Measurements from ENCODE around the gene CXorf58.
"Not testable (repeated sequence)": the region's sequence is repeated elsewhere in the genome, so short reads cannot be mapped to it uniquely, and the experiment has no call there.

Gene CXorf58, protein sequence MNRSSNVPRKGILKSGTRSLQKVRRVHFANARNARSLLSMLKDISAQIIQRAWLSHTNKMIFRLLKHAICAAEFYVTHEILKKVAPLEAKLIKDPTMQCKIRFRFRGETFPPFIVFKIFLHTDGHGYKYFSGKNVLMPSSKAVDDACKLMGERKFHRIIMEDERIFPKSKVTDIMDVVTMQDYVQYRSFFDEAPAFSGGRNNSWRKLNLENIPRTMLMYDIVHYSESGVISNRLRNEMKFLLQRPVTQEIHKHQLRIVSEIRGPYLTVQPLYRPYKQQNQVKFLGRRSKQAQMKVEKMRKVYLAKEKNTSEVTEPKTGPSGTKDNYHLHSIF

DNA sequence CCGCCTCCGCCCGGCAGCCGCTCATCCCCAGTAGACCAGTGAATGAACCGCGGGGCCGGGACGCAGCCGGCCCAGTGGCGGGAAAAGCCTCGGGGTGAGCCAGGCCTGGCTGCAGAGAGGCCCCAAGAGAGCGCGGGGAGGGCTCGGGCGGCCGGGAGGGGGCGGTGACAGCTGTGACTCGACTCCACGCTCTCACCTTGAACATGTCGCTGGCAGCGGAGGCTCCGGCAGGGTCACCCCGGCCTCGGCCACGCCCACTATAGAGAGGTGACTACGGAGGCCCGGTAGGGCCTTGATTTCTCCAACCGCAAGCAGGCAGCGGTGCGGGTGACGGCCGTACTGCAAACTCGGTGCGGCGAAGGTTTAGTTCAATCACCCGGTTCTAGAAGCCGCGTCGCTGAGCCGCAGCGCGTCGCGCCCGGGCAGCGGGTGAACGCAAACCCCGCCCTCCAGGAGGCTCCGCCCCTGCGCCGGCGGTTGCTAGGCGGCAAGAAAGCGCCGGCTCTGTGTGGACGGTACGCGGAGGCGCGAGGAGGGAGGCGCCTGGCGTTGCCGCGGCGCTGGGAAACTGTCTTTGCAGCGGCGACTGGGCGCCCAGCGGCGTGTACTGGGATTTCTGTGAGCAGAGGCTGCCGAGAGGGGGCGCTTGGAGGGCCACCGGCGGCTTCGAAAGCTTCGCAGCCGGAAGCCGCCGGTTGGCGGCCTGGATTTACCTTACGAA lies at the start of gene CXorf58, which contains the start of gene APOO:
CXorf58 (plus strand) TSS at position 509 of the 721 bp plus-strand sequence. CDS start 2,297 bp downstream, outside the sequence.
APOO (minus strand) TSS at position 441 of the 721 bp plus-strand sequence; CDS start at position 205, 236 bp downstream.
- peak; percentile 97 for ATAC-seq
- peak; percentile 22; the same call in 1 of the 2 replicates for TF ChIP-seq ZNF8 (CRISPR knock-in tag; IDR thresholded peaks at IDR 0.05)
- TF ChIP-seq, protein P1, sequence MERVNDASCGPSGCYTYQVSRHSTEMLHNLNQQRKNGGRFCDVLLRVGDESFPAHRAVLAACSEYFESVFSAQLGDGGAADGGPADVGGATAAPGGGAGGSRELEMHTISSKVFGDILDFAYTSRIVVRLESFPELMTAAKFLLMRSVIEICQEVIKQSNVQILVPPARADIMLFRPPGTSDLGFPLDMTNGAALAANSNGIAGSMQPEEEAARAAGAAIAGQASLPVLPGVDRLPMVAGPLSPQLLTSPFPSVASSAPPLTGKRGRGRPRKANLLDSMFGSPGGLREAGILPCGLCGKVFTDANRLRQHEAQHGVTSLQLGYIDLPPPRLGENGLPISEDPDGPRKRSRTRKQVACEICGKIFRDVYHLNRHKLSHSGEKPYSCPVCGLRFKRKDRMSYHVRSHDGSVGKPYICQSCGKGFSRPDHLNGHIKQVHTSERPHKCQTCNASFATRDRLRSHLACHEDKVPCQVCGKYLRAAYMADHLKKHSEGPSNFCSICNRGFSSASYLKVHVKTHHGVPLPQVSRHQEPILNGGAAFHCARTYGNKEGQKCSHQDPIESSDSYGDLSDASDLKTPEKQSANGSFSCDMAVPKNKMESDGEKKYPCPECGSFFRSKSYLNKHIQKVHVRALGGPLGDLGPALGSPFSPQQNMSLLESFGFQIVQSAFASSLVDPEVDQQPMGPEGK (CRISPR knock-in tag; IDR thresholded peaks at IDR 0.05; ENCODE audit: borderline replicate concordance): no peak

DNA sequence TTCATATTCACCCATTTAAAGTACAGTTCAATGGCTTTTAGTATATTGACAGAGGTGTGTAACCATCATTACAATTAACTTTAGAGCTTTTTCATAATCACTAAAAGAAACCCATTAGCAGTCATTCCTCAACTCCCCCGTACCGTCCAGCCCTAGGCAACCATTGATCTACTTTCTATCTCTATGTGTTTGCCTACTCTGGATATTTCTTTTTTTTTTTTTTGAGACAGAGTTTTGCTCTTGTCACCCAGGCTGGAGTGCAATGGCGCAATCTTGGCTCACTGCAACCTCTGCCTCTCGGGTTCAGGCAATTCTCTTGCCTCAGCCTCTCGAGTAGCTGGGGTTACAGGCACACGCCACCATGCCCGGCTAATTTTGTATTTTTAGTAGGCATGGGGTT lies 48.6 kb upstream of the CXorf58 start:
- not testable (repeated sequence) for ATAC-seq

DNA sequence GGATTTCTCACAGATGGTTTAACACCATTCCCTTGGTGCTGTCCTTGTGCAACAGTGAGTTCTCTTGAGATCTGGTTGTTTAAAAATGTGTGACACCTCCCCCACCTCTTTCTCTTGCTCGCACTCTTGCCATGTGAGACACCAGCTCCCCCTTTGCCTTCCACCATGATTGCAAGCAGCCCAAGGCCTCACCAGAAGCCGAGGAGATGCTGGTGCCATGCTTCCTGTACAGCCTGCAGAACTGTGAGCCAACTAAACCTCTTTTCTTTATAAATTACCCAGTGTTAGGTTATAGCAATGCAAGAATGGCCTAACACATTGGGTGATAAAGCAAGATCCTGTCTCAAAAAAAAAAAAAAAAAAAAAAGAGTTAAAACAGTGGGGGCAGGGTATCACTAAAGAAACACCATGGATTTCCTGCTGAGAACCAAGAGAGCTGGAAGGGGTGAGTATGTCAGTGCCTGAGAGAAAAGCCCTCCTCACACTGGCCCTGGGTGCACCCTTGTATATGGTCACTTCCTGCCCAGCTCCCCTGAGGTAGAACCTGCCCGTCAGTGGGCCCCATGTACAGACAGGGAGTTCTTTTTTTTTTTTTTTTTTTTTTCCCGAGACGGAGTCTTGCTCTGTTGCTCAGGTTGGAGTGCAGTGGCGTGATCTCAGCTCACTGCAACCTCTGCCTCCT lies 46.5 kb upstream of the CXorf58 start:
- ATAC-seq: no peak
- TF ChIP-seq, protein P2, sequence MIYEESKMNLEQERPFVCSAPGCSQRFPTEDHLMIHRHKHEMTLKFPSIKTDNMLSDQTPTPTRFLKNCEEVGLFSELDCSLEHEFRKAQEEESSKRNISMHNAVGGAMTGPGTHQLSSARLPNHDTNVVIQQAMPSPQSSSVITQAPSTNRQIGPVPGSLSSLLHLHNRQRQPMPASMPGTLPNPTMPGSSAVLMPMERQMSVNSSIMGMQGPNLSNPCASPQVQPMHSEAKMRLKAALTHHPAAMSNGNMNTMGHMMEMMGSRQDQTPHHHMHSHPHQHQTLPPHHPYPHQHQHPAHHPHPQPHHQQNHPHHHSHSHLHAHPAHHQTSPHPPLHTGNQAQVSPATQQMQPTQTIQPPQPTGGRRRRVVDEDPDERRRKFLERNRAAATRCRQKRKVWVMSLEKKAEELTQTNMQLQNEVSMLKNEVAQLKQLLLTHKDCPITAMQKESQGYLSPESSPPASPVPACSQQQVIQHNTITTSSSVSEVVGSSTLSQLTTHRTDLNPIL (CRISPR knock-in tag; IDR thresholded peaks at IDR 0.05; ENCODE audit: low read depth): no peak
- TF ChIP-seq ZC3H10 (CRISPR knock-in tag; IDR thresholded peaks at IDR 0.05) (no peak), TOX (CRISPR knock-in tag; IDR thresholded peaks at IDR 0.05; ENCODE audit: borderline replicate concordance) (no peak)
- TF ChIP-seq, protein P3, sequence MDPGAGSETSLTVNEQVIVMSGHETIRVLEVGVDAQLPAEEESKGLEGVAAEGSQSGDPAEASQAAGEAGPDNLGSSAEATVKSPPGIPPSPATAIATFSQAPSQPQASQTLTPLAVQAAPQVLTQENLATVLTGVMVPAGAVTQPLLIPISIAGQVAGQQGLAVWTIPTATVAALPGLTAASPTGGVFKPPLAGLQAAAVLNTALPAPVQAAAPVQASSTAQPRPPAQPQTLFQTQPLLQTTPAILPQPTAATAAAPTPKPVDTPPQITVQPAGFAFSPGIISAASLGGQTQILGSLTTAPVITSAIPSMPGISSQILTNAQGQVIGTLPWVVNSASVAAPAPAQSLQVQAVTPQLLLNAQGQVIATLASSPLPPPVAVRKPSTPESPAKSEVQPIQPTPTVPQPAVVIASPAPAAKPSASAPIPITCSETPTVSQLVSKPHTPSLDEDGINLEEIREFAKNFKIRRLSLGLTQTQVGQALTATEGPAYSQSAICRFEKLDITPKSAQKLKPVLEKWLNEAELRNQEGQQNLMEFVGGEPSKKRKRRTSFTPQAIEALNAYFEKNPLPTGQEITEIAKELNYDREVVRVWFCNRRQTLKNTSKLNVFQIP (CRISPR knock-in tag; IDR thresholded peaks at IDR 0.05; ENCODE audit: borderline replicate concordance, low read depth): no peak

DNA sequence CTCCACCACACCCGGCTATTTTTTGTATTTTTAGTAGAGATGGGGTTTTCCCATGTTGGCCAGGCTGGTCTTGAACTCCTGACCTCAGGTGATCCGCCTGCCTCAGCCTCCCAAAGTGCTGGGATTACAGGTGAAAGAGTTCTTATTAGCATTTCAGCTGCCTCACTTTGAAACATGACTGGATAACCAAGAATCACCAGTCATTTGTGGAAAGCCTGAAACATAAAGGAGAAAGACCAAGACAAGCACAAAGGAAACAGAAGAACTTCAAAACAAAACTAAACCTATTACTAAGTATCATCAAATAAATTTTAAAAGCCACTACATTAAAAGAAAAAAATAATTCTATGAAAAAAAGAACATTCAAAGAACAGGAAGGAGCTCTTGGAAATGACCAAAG lies 45.9 kb upstream of the CXorf58 start:
- ATAC-seq: not testable (repeated sequence)

DNA sequence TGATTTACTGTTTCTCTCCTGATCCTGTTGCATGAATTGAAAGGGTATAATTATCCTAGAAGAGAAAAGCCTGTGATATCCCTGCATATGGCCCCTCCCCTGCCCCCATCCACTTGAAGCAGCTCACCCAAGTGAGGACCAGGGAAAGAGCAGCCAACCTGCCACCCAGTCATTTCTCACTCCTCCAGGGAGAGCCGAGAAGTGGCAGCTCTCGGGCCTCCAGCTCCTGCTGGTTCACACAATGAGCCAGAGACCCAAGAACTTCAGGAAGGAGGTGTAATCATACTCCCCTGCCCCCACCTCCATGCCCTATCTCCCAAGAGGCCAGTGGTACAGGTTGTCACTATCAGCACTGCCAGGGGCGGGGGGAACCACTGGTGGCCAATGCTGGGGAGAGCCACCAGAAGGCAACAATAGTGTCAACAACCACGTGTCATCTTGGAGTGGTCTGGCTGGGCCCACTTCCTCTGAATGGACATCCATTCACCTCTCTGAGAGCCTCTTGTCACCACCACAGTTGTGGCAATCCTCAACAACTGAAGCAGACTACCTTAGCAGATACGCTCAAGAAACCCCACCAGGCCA lies 43.0 kb upstream of the CXorf58 start:
- TF ChIP-seq ARNTL (CRISPR knock-in tag; IDR thresholded peaks at IDR 0.05; ENCODE audit: borderline replicate concordance, low read depth): no peak
- no peak for TF ChIP-seq TCF4 (CRISPR knock-in tag; IDR thresholded peaks at IDR 0.05; ENCODE audit: borderline replicate concordance)
- TF ChIP-seq ISL1 (CRISPR knock-in tag; IDR thresholded peaks at IDR 0.05): no peak
- TF ChIP-seq, protein P4, sequence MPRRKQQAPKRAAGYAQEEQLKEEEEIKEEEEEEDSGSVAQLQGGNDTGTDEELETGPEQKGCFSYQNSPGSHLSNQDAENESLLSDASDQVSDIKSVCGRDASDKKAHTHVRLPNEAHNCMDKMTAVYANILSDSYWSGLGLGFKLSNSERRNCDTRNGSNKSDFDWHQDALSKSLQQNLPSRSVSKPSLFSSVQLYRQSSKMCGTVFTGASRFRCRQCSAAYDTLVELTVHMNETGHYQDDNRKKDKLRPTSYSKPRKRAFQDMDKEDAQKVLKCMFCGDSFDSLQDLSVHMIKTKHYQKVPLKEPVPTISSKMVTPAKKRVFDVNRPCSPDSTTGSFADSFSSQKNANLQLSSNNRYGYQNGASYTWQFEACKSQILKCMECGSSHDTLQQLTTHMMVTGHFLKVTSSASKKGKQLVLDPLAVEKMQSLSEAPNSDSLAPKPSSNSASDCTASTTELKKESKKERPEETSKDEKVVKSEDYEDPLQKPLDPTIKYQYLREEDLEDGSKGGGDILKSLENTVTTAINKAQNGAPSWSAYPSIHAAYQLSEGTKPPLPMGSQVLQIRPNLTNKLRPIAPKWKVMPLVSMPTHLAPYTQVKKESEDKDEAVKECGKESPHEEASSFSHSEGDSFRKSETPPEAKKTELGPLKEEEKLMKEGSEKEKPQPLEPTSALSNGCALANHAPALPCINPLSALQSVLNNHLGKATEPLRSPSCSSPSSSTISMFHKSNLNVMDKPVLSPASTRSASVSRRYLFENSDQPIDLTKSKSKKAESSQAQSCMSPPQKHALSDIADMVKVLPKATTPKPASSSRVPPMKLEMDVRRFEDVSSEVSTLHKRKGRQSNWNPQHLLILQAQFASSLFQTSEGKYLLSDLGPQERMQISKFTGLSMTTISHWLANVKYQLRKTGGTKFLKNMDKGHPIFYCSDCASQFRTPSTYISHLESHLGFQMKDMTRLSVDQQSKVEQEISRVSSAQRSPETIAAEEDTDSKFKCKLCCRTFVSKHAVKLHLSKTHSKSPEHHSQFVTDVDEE (CRISPR knock-in tag; IDR thresholded peaks at IDR 0.05): no peak
- TF ChIP-seq GLIS3 (CRISPR knock-in tag; IDR thresholded peaks at IDR 0.05): no peak
- TF ChIP-seq SNAI2 (CRISPR knock-in tag; IDR thresholded peaks at IDR 0.05): no peak
- no peak for TF ChIP-seq ESRRG (CRISPR knock-in tag; IDR thresholded peaks at IDR 0.05)
- TF ChIP-seq, protein P3 (CRISPR knock-in tag; IDR thresholded peaks at IDR 0.05; ENCODE audit: borderline replicate concordance, low read depth): no peak
- TF ChIP-seq ZNF70 (CRISPR knock-in tag; IDR thresholded peaks at IDR 0.05): no peak
- TF ChIP-seq ZFP30 (CRISPR knock-in tag; IDR thresholded peaks at IDR 0.05): no peak
- TF ChIP-seq, protein P1 (CRISPR knock-in tag; IDR thresholded peaks at IDR 0.05; ENCODE audit: borderline replicate concordance): no peak
- TF ChIP-seq, protein P5, sequence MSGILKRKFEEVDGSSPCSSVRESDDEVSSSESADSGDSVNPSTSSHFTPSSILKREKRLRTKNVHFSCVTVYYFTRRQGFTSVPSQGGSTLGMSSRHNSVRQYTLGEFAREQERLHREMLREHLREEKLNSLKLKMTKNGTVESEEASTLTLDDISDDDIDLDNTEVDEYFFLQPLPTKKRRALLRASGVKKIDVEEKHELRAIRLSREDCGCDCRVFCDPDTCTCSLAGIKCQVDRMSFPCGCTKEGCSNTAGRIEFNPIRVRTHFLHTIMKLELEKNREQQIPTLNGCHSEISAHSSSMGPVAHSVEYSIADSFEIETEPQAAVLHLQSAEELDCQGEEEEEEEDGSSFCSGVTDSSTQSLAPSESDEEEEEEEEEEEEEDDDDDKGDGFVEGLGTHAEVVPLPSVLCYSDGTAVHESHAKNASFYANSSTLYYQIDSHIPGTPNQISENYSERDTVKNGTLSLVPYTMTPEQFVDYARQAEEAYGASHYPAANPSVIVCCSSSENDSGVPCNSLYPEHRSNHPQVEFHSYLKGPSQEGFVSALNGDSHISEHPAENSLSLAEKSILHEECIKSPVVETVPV (CRISPR knock-in tag; IDR thresholded peaks at IDR 0.05): no peak
- TF ChIP-seq TOX (CRISPR knock-in tag; IDR thresholded peaks at IDR 0.05; ENCODE audit: borderline replicate concordance): no peak
- no peak for TF ChIP-seq ZNF8 (CRISPR knock-in tag; IDR thresholded peaks at IDR 0.05)
- no peak for ATAC-seq
